ENCODE data around the gene CTSD.

The CTSD gene

GRCh38 chr11:1719781-1720180 is 43.9 kb downstream of the CTSD start:
- no peak for DNase-seq

DNA sequence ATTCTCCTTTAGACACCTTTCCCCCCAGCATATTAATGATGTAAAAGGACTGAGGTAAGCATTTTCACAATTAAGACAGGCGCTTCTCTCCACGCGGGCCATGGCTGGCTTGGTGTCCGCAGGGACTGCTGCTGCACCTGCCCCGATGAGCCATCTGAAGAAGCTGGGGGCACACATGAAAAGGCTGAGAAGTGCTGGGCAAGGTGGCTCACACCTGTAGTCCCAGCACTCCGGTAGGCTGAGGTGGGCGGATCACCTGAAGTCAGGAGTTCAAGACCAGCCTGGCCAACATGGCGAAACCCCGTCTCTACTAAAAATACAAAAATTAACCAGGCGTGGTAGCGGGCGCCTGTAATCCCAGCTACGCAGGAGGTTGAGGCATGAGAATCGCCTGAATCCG is 45.4 kb downstream of the CTSD start:
- DNase-seq: no peak

- no peak for DNase-seq
Observed at GRCh38 chr11:1717745-1718144, 46.0 kb downstream of the CTSD start.

GRCh38 chr11:1714908-1715885 is 48.5 kb downstream of the CTSD start:
- no peak for DNase-seq

- no peak for DNase-seq
Observed at GRCh38 chr11:1708716-1709115, 55.0 kb downstream of the CTSD start.

- DNase-seq: no peak
Observed at GRCh38 chr11:1707751-1708150, 56.0 kb downstream of the CTSD start.

GRCh38 chr11:1706634-1707400 is 56.9 kb downstream of the CTSD start:
- DNase-seq: no peak

DNA sequence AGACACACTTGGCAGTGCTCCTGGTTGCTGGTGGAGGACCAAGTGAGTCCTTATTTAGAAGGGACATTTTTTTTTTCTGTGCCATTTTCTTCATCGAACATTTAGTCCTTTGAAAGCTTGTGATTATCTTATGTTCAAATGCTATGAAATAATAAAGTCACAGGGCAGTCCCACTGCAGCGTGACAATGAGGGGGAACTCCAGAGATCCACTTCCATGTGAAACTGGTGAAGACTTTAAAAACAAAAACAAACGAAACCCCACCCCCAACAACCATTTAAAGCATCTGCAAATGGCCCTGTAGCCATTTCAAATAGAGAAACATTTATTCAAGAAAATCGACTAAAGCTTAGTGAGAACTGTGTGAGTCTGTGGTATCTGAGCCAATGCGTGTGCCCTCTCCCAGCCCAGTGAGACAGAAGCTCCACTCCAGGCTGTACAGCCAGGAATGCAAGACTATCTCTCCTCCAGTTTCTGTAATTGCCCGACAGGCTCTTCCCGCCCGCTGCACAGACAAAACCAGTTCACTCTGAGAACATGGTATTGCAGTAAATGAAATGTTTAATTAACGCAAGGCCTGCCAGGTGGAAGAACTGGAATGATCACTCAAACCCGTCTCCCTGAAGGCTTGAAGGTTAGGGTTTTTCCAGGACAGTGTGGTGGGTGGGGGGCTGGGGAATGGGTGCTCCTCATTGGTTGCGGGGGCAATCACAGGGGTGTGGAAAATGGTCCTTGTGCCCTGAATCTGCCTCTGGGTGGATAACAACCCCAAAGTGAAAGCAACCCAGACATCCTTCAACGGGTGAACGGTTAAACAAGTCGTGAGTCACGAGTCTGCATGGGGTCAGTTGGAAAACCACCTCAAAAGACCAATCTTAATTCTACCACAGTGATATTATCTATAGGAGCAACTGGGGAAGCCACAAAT is 58.3 kb downstream of the CTSD start:
- DNase-seq: no peak

DNA sequence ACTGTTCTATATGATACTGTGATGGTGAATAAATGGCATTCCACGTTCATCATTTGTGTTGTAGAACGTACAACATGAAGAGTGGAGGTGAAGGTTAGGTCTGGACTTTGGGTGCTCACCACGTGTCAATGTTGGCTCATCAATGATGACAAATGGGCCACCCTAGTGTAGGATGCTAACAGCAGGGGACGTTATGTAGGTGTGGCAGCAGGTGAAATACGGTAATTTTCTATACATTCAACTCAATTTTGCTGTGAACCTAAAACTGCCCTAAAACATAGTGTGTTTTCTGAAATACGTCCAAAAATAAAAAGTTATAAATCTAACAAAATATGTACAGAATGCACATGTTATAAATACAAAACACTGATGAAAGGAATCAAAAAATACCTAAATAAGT is 60.6 kb downstream of the CTSD start:
- DNase-seq: no peak
